Vagina (tissue), 2 donors: Measurements from ENCODE around the gene AKR7A3. TPM values are rescaled to one million over a fixed set of nuclear protein-coding genes. Genes with fewer than 3 reads are reported as not detected.

ENCODE experiments used
- DNase-seq, 2 donors: peaks; one replicate each; pipeline ENCODE4 v3.0.0-alpha.2; 2017; ENCODE audit errors: extremely low spot score in 2 of 2
- H3K27ac ChIP-seq: fragments of 200-600 bp; sonication (generic); one replicate; pipeline ENCODE4 v1.5.1; 2019
- H3K27me3 ChIP-seq: fragments of 200-600 bp; sonication (generic); one replicate; pipeline ENCODE4 v1.5.1; 2019
- H3K36me3 ChIP-seq, 2 donors: fragments of 200-600 bp; sonication (generic); one replicate each; pipeline ENCODE4 v1.5.1; 2017 to 2019
- H3K4me1 ChIP-seq: fragments of 200-600 bp; sonication (generic); one replicate; pipeline ENCODE4 v1.5.1; 2019
- H3K4me3 ChIP-seq, 2 donors: fragments of 200-600 bp; sonication (generic); 1 replicate in 1 of 2; 2 replicates in 1 of 2; pipeline ENCODE4 v1.5.1; 2016 to 2019
- H3K9me3 ChIP-seq: fragments of 200-600 bp; sonication (generic); one replicate; pipeline ENCODE4 v1.5.1; 2019
- POLR2A ChIP-seq, 2 donors: fragments of 450-650 bp; IDR thresholded peaks; one replicate each; pipeline ENCODE4 v1.6.1; 2017; ENCODE audit warnings: antibody characterized with exemption in 2 of 2, mild to moderate bottlenecking in 2 of 2, moderate library complexity in 2 of 2
- POLR2AphosphoS5 ChIP-seq, 2 donors: sonication (generic); formaldehyde crosslinking; IDR thresholded peaks; one replicate each; pipeline ENCODE4 v1.9.0; 2017; ENCODE audit warnings: antibody characterized with exemption in 2 of 2, mild to moderate bottlenecking in 2 of 2, low read depth in 1 of 2; ENCODE audit not compliant: insufficient read depth in 1 of 2
- intact Hi-C: fragments of 100-400 bp; cut with DNase I; formaldehyde crosslinking; loops from one replicate; pipeline ENCODE4 v1.15.1; 2023
- total RNA-seq: library from RNA; depleted of rRNA; stranded (reverse); fragments of >200 nt; gene quantifications from one replicate; pipeline ENCODE4 v1.2.3, GENCODE V29; 2016
- TF ChIP-seq, protein P1 (sequence below), 3 experiments: fragments of 450-650 bp in 2 of 3; fragments of 200-600 bp in 1 of 3; sonication (generic) in 1 of 3; IDR thresholded peaks; one replicate each; pipeline ENCODE4 v1.5.1; 2017 to 2019; ENCODE audit warnings: antibody characterized with exemption in 3 of 3, mild to moderate bottlenecking in 2 of 3, moderate library complexity in 2 of 3

Gene AKR7A3
- total RNA-seq, 1 donor from 2014 or later = 4.2 TPM

DNA sequence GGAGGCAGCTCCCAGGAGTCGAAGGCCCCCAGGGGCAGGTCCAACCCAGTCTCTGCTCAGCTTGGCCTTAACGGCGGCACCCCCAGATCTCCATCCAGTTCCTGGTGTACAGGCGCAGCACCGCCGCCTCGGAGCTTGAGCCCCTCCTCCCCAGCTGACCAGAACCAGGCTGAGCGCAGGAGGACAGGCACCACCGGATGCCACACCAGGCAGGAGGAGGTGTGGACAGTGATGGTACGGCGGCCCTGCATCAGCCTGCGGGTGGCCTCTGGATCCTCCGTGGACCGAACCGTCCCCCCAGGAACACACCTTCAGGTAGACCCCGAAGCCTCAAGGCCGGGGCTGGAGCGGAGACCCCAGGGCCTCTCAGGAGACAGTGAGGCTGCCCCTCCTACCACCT lies 39.9 kb upstream of the AKR7A3 start:
- no peaks in the 10 kb centered on the region for H3K4me1 ChIP-seq
- intact Hi-C loops = no loop called here
- H3K36me3 ChIP-seq = peaks cover 0 to 43% of the 10 kb centered on the region in 2 donors
- no peak overlapping the region for H3K4me3 ChIP-seq
- DNase-seq = no peak
- H3K27ac ChIP-seq = no peak overlapping the region
- H3K27me3 ChIP-seq = no peaks in the 10 kb centered on the region
- no peaks in the 10 kb centered on the region for H3K9me3 ChIP-seq
- TF ChIP-seq POLR2AphosphoS5 (IDR thresholded peaks at IDR 0.05; ENCODE audit: insufficient read depth in 1 of 2, low read depth in 1 of 2) (no peak), POLR2A (IDR thresholded peaks at IDR 0.05) (no peak)
- TF ChIP-seq, protein P1, sequence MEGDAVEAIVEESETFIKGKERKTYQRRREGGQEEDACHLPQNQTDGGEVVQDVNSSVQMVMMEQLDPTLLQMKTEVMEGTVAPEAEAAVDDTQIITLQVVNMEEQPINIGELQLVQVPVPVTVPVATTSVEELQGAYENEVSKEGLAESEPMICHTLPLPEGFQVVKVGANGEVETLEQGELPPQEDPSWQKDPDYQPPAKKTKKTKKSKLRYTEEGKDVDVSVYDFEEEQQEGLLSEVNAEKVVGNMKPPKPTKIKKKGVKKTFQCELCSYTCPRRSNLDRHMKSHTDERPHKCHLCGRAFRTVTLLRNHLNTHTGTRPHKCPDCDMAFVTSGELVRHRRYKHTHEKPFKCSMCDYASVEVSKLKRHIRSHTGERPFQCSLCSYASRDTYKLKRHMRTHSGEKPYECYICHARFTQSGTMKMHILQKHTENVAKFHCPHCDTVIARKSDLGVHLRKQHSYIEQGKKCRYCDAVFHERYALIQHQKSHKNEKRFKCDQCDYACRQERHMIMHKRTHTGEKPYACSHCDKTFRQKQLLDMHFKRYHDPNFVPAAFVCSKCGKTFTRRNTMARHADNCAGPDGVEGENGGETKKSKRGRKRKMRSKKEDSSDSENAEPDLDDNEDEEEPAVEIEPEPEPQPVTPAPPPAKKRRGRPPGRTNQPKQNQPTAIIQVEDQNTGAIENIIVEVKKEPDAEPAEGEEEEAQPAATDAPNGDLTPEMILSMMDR (IDR thresholded peaks at IDR 0.05) = no peak

DNA sequence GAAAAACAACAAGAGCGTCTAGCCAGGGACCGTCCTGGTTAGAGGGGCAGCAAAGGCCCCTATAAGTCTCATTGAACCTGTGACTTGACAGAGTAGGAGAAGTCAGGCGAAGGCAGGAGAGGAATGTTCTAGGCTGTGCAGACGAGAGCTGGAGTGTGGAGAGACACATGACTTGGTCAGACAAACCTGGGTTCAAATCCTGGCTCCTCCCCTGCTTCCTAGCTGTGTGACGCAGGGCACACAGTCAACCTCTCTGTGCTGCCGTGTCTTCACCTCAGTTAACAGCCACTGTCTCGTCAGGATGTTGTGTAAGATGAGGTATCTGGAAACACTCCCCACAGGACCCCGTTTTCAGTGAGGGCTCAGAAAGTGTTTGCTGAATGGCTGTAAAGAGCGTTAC lies 39.2 kb upstream of the AKR7A3 start:
- Histone ChIP-seq H3K9me3 (no peaks in the 10 kb centered on the region), H3K4me3 (no peak overlapping the region), H3K27ac (no peak overlapping the region), H3K36me3 (peaks cover 0 to 43% of the 10 kb centered on the region in 2 donors), H3K4me1 (no peaks in the 10 kb centered on the region), H3K27me3 (no peaks in the 10 kb centered on the region)
- no peak for TF ChIP-seq POLR2AphosphoS5 (IDR thresholded peaks at IDR 0.05; ENCODE audit: insufficient read depth in 1 of 2, low read depth in 1 of 2)
- TF ChIP-seq, protein P1 (IDR thresholded peaks at IDR 0.05) = no peak
- TF ChIP-seq POLR2A (IDR thresholded peaks at IDR 0.05) = no peak
- DNase-seq = no peak
- intact Hi-C loops = no loop called here

DNA sequence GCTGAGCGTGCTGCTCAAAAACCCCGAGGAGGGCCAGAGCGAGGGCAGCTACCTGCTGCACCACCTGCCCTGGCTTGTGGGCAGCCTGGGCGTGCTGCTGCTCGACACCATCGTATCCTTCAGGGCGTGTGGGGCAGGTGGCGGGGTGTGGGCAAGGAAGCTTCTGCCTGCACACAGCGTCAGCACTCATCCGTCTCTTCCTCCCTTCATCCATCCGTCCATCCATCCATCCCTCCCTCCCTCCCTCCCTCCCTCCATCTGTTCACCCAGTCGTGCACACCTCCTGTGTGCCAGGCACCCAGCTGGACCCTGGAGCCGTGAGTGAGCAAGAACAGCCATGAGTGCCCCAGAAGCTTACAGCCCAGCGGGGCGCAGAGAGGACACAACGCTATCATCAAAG lies 38.7 kb upstream of the AKR7A3 start:
- Histone ChIP-seq H3K36me3 (peaks cover 0 to 43% of the 10 kb centered on the region in 2 donors), H3K4me3 (no peak overlapping the region), H3K9me3 (no peaks in the 10 kb centered on the region), H3K4me1 (no peaks in the 10 kb centered on the region), H3K27ac (no peak overlapping the region), H3K27me3 (no peaks in the 10 kb centered on the region)
- no peak for DNase-seq
- intact Hi-C loops = no loop called here
- TF ChIP-seq POLR2AphosphoS5 (IDR thresholded peaks at IDR 0.05; ENCODE audit: insufficient read depth in 1 of 2, low read depth in 1 of 2) (no peak), POLR2A (IDR thresholded peaks at IDR 0.05) (no peak)
- TF ChIP-seq, protein P1 (IDR thresholded peaks at IDR 0.05) = no peak

DNA sequence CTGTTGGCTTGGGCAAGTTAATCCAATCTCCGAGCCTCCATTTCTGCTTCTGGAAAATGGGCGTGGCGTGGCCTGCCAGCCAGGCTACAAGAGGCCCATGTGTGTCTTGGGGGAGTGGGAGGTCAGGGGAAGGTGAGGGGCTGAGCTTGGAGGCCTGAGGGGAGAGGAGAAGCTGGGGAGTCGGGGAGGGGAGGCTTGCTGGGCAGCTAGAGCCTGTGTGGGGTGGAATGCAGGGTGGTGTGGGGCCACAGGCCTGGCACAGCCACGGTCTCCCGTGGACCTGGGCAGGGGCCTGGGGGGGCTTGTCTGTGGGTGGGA lies 38.1 kb upstream of the AKR7A3 start:
- TF ChIP-seq, protein P1 (IDR thresholded peaks at IDR 0.05) = no peak
- TF ChIP-seq POLR2A (IDR thresholded peaks at IDR 0.05) (no peak), POLR2AphosphoS5 (IDR thresholded peaks at IDR 0.05; ENCODE audit: insufficient read depth in 1 of 2, low read depth in 1 of 2) (no peak)
- Histone ChIP-seq H3K36me3 (peaks cover 0 to 43% of the 10 kb centered on the region in 2 donors), H3K27ac (no peak overlapping the region), H3K27me3 (no peaks in the 10 kb centered on the region), H3K4me3 (no peak overlapping the region), H3K4me1 (no peaks in the 10 kb centered on the region), H3K9me3 (no peaks in the 10 kb centered on the region)
- intact Hi-C loops = no loop called here
- DNase-seq = no peak

DNA sequence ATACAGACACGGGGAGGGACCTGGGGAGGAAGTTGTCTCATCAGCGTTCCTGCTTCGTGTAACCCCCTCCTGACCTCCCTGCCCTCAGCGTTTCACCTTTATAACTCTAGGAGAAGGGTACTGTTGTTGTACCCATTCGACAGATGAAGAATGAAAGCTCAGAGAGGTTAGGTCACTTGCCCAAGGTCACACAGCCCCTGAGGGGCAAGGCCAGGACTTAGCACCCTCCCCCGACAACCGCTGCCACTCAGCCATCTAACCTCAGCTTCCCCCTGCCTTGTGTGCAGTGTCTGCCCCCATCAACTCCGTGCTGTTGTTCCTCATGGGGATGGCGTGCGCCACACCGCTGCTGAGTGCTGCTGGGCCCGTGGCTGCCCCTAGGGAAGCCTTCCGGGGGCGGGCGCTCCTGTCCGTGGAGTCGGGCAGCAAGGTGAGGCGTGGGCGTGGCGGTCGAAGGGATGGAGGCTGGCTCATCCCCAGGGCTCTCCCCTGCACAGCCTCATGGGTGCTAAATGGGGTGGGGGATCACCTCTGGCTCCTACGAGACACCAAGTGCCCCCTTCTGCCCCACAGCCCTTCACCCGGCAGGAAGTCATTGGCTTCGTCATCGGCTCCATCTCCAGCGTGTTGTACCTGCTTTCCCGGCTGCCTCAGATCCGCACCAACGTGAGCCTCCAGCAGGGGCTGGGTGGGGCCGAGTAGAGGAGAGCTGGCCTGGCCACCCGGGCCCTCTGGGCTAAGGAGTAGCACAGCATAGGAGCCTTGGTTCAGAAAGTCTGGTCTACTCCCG lies 37.6 kb upstream of the AKR7A3 start:
- no peak overlapping the region for H3K4me3 ChIP-seq
- H3K27me3 ChIP-seq = no peaks in the 10 kb centered on the region
- TF ChIP-seq, protein P1 (IDR thresholded peaks at IDR 0.05) = no peak
- TF ChIP-seq POLR2AphosphoS5 (IDR thresholded peaks at IDR 0.05; ENCODE audit: insufficient read depth in 1 of 2, low read depth in 1 of 2) = no peak
- no peak for TF ChIP-seq POLR2A (IDR thresholded peaks at IDR 0.05)
- H3K4me1 ChIP-seq = no peaks in the 10 kb centered on the region
- H3K36me3 ChIP-seq = peaks cover 0 to 43% of the 10 kb centered on the region in 2 donors
- intact Hi-C loops = no loop called here
- no peaks in the 10 kb centered on the region for H3K9me3 ChIP-seq
- H3K27ac ChIP-seq = no peak overlapping the region
- DNase-seq = no peak
